GM18499 (cell line): ENCODE results near the gene NF1.
"Not testable (repeated sequence)": the region's sequence is repeated elsewhere in the genome, so short reads cannot be mapped to it uniquely, and the experiment has no call there.

ENCODE experiments used
- ATAC-seq: cut with Tn5 transposase; IDR thresholded peaks from one replicate; pipeline ENCODE4 v1.9.1; 2021; ENCODE audit warnings: moderate number of reproducible peaks; ENCODE audit not compliant: insufficient read depth, unreplicated experiment

The NF1 gene

GRCh38 chr17:31079731-31080130 lies 15.0 kb upstream of the NF1 start:
- no peak for ATAC-seq

DNA sequence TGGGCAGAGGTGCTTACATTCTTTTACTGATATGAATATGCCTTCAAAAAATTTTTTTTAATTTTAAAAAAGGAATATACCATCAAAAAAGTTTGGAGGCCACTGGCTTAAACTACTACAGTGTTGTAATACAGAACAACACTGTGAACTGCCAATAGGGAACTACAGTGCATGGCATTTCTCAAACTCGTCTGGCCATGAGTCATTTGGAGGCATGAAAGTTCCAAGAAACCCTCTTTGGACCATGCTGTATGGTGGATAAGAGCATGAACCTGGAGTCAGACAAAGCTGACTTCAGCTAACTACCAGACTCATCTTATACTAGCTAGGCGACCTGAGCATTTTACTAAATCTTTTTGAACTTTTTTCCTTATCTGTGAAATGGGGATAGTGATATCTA lies 9.2 kb upstream of the NF1 start:
- no peak for ATAC-seq

- ATAC-seq: no peak
Observed at GRCh38 chr17:31089471-31089870, 5.3 kb upstream of the NF1 start.

GRCh38 chr17:31090650-31091049 lies 4.1 kb upstream of the NF1 start:
- not testable (repeated sequence) for ATAC-seq

GRCh38 chr17:31092475-31093064 lies 2.2 kb upstream of the NF1 start:
- ATAC-seq: no peak

- ATAC-seq: no peak
Observed at GRCh38 chr17:31093866-31094599, 744 bp upstream of the NF1 start.

- no peak for ATAC-seq
Observed at GRCh38 chr17:31095236-31096105, 694 bp downstream of the NF1 start.

- no peak for ATAC-seq
Observed at GRCh38 chr17:31096106-31096436, 1.3 kb downstream of the NF1 start.

- ATAC-seq: no peak
Observed at GRCh38 chr17:31099016-31099415, 4.2 kb downstream of the NF1 start.

GRCh38 chr17:31100840-31101459 lies 6.2 kb downstream of the NF1 start:
- ATAC-seq: no peak

DNA sequence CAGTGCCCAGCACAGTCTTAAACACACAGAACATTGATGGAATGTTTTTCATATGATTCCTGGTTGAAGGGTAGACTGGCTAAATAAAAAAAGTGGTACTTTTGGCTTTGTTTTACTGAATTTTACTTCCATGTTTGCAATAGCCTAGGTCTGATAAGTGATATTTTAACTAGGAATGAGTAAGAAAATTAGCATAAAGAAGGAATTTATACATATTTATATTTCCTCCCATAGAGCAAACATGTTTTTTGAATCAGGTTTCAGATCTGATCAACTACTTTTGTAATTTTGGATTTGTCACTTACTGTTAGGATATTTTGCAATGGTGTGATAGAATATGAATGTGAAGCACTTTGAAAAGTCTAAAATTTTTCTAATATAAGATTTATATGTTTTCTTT lies 7.2 kb downstream of the NF1 start:
- no peak for ATAC-seq

GRCh38 chr17:31105991-31106390 lies 11.2 kb downstream of the NF1 start:
- ATAC-seq: no peak

GRCh38 chr17:31111183-31111582 lies 16.4 kb downstream of the NF1 start:
- no peak for ATAC-seq

GRCh38 chr17:31112001-31112661 lies 17.4 kb downstream of the NF1 start:
- no peak for ATAC-seq

- ATAC-seq: not testable (repeated sequence)
Observed at GRCh38 chr17:31113368-31113767, 18.6 kb downstream of the NF1 start.

DNA sequence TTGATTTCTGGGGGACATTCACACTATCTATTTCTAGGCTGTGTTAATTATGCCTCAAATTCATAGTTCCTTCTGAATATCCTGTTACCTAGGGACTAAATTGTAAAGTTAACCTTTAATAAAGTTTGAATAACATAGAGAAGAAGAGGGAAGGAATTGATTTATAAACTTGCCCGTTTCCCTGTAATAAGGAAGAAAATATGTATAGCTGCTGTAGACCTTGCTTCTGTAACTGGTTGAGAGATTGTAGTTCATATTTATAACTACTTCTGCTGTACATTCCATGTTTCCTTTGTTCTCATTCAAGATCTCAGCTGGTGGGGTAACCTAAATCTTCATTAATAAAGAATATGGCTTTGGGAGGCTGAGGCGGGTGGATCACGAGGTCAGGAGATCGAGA lies 19.2 kb downstream of the NF1 start:
- ATAC-seq: no peak

GRCh38 chr17:31114956-31115555 lies 20.3 kb downstream of the NF1 start:
- ATAC-seq: no peak

GRCh38 chr17:31116167-31116566 lies 21.4 kb downstream of the NF1 start:
- ATAC-seq: no peak

- no peak for ATAC-seq
Observed at GRCh38 chr17:31122746-31123145, 28.0 kb downstream of the NF1 start.

DNA sequence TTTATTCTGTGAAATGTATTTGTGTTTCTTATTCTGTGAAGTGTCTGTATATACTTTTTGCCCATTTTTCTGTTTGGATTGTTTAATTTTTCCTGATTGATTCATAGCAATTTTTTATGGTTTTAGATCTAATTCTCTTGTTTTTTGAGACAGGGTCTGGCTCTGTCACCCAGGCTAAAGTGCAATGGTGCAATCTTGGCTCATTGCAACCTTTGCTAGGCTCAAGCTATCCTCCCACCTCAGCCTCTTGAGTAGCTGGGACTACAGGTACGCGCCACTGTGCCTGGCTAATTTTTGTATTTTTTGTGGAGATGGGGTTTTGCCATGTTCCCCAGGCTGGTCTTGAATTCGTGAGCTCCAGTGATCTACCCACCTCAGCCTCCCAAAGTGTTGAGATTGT lies 31.5 kb downstream of the NF1 start:
- ATAC-seq: no peak
